GOT3 (cell line): ENCODE data around the gene SYNE3.

Experiments
- DNase-seq: peaks from one replicate; lab custom pipeline; 2025; ENCODE audit warnings: mixed read lengths; lab: John Stamatoyannopoulos, UW

Gene SYNE3

DNA sequence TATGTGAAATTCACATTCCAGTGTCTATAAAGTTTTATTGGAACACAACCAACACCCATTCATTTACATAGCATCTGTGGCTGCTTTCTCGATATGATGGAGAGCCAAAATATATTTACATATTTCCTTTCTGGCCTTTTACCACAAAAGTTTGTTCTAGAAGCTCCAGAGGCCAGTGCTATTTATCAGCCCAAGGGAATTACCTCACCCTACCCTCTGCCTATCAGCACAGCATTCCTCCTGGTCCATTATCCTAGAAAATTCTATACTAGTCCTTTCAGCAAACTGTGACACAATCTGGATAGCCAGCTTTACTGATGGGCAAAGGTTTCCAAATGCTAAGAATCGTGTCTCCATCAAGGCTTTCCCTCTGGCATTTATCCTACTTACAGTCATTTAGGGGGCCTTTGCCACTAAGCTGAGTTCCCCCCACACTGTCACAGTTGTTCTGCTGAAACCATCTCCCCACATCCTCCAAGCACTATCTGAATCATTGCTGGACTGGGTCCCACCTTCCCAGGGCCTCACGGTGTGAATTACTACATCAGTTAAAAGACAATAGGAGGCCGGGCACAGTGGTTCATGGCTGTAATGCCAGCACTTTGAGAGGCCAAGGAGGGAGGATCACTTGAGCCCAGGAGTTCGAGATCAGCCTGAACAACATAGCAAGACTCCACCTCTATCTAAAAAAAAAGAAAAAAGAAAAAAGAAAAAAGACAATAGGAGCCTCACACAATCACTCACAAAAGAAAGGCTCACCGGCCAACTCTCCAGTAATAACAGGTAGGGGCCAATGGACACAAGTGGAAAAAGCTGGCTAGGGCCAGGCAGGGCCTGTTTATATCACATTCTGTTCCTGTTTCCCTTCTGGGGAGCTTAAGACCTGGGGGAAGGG lies 12.1 kb downstream of the SYNE3 start:
- DNase-seq: no peak

DNA sequence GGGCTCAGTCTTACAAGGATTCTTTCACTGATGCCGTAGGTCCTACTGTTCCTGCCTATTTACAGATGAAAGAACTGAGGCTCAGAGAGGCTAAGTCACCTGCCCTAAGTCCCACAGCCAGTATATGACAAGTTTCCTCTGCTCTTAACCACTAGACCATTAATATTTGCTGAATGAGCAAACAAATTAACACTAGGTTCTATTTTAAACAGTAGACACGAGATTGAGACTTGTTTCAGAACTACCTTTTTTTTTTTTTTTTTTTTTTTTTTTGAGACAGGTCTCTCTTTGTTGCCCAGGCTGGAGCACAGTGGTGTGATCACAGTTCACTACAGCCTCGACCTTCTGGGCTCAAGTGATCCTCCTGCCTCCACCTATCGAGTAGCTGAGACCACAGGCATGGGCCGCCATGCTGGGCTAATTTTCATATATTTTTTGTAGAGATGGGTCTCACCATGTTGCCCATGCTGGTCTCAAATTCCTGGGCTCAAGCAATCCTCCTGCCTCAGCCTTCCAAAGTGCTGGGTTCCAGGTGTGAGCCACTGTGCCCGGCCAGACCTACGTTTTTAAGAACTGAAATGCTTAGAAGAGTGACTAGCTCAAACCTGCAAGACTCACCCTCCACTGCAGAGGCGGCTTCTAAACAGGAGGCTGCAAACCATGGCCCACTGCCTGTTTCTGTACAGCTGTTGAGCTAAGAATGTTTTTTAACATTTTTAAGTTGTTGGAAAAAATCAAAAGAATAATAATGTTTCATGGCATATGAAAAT lies 12.9 kb downstream of the SYNE3 start:
- no peak for DNase-seq

GRCh38 chr14:95502381-95502950 lies 14.0 kb downstream of the SYNE3 start:
- DNase-seq: no peak

- DNase-seq: no peak
Measured at GRCh38 chr14:95500772-95501401, 15.6 kb downstream of the SYNE3 start.

- no peak for DNase-seq
Measured at GRCh38 chr14:95500201-95500681, 16.2 kb downstream of the SYNE3 start.

- no peak for DNase-seq
Measured at GRCh38 chr14:95499354-95499750, 17.1 kb downstream of the SYNE3 start.

GRCh38 chr14:95498622-95499353 lies 17.7 kb downstream of the SYNE3 start:
- DNase-seq: no peak

DNA sequence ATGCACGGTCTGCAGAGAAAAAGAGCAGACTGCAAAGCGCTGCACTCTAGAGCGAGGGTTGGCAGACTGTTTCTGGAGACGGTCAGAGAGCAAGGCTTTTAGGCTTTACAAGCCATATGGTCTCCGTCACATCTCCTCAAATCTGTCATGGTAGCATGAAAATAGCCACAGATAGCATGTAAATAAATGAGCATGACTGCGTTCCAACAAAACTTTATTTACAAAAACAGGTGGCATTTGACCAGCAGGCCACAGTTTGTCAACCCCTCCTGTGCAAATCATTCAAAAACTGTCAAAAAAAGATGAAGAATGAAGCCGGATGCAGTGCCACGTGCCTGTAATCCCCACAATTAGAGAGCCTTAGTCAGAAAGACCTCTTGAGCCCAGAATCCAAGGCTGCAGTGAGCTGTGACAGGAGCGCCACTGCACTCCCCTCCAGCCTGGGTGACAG lies 18.9 kb downstream of the SYNE3 start:
- no peak for DNase-seq

GRCh38 chr14:95496690-95497259 lies 19.7 kb downstream of the SYNE3 start:
- no peak for DNase-seq

DNA sequence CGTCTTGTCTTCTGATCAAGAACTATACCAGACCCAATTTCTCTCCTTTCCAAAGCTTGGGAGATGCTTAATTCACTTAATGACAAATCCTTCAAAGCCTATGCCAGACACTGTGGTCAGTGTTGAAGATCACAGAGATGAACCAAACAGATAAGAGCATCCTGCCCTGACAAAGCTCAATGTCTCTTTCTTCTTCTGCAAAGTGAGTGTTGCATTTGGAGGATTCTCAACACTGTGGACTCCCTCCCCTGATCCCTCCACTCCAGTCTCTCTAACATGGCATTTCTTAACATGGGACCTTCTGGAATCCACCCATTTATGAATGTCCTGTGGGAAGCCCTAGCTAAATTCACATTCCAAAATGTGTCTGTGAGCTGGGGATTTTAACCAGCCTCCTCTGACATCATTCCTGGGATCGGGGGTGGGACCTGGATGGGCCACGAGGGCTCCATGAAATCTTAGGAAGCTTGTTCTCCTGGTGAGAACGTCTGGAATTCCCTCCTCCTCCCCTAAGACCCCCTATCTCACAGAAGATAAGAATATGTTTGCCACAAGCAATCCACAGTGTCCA lies 20.3 kb downstream of the SYNE3 start:
- DNase-seq: no peak

DNA sequence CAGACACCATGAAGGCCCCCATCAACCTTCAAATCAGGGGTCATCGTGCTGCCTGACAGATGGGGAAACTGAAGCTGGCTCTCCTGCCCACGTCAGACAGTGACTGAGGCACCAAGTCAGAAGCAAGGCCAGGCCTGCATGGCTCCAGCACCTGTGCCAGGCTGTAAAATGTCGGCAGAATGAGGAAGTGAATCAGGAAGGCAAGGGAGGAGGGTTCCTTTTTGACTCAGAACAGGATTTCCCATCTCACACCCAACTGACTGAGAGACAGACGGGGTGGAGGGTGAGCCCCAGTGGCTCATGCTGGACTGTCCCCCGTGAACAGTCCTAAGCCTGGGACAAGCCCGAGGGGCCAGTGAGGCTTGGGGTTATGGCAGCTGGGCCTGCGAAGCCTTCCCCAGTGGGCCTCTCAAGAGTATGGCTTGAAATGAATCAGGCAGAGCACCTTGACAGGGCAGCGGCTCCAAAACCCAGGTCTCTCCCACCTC lies 20.9 kb downstream of the SYNE3 start:
- no peak for DNase-seq

GRCh38 chr14:95495076-95495475 lies 21.4 kb downstream of the SYNE3 start:
- no peak for DNase-seq

GRCh38 chr14:95494456-95494855 lies 22.0 kb downstream of the SYNE3 start:
- no peak for DNase-seq

DNA sequence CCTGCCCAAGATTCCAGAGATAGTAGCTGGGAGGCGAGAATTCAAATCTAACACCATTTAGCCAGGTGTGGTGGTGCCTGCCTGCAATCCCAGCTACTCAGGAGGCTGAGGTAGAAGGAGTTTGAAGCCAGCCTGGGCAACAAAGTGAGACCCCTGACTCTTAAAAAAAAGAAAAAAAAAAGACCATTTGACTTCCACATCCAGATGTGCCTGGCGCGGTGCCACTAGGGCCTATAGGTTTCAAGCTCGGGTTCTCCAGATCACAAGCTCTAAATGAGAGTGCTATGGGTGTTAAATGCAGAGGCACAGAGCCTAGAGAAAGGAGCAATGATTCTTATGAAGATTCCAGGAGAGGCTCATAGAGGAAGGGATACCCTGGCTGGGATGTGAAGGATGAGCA lies 22.5 kb downstream of the SYNE3 start:
- no peak for DNase-seq

- DNase-seq: no peak
Measured at GRCh38 chr14:95493503-95493902, 22.9 kb downstream of the SYNE3 start.

DNA sequence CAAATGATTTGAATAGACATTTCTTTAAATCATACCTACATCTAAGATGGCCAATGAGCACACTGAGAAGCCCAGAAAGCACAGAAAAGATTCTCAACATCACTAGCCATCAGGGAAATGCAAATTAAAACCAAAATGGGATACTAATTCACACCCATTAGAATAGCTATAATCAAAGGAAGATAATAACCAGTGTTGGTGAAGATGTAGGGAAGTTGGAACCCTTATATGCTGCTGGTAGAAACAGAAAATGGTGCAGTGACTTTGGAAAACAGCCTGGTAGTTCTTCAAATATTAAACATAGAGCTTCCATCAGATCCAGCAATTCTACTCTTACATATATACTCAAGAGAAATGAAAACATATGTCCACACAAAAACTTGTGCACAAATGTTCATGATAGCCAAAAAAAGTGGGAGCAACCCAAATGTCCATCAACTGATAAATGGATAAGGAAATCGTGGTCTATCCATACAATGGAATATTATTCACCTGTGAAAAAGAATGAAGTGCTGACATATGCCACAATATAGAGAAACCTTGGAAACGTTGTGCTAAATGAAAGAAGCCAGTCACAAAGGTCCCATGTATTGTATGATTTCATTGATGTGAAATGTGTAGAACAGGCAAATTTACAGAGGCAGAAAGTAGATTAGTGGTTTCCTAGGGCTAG lies 24.4 kb downstream of the SYNE3 start:
- DNase-seq: no peak

DNA sequence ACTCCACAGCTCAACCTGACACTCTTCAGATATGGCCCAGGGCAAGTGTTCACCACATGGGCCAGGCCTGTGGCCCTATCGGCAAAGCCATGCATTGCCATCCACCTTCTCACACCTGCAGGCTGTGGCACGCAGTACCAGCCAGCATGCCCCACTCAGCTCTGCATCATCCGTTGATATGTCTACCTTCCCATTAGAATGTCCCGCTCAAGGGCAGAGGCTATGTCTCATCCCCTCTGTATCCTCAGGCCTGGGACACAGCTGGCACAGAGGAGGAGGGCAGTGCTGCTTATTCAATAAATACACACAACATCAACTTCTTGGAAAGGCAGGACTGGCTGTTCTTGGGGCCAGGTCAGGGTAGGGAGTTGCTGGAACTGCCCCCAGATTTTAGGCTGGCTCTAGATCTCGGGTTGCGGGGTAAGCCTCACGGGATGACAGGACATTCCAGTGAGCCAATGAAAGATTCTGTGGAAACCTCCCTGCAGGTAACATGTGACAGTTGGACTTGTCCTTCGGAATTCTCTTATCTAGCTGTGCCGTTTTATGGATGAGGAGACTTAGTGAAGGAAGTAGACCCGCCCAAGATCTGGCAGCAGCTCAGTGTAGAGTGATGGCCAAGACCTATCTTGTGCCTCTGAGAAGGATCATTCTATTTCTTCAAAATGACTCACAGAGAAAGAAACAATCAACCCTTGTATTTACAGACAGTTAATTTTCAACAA lies 25.6 kb downstream of the SYNE3 start:
- no peak for DNase-seq

GRCh38 chr14:95490138-95490509 lies 26.3 kb downstream of the SYNE3 start:
- no peak for DNase-seq
